ENCODE data around the gene AFDN.

DNA sequence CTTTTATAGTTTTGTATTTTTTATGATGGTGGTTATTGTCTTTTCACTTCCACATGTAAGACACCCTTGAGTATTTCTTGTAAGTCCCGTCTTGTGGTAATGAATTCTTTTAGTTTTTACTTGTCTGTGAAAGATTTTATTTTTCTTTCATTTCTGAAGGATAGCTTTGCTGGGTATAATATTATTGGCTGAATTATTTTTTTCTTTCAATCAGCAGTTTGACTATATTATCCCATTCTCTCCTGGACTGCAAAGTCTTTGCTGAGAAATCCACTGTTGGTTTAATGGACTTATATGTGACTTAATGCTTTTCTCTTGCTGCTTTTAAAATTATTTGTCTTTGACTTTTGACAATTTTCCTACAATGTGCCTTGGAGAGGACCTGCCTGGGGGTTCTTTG, 184.6 kb downstream of the AFDN start:
- TF ChIP-seq CTCF (IDR thresholded peaks at IDR 0.05; ENCODE audit: borderline replicate concordance, extremely low read depth, low read length, poor library complexity, severe bottlenecking) (no peak), EZH2 (IDR thresholded peaks at IDR 0.05; ENCODE audit: borderline replicate concordance, low read depth, low read length, severe bottlenecking) (no peak)

Measured in DND-41 (cell line).